ENCODE measurements around the gene UBE2O.

Gene UBE2O

DNA sequence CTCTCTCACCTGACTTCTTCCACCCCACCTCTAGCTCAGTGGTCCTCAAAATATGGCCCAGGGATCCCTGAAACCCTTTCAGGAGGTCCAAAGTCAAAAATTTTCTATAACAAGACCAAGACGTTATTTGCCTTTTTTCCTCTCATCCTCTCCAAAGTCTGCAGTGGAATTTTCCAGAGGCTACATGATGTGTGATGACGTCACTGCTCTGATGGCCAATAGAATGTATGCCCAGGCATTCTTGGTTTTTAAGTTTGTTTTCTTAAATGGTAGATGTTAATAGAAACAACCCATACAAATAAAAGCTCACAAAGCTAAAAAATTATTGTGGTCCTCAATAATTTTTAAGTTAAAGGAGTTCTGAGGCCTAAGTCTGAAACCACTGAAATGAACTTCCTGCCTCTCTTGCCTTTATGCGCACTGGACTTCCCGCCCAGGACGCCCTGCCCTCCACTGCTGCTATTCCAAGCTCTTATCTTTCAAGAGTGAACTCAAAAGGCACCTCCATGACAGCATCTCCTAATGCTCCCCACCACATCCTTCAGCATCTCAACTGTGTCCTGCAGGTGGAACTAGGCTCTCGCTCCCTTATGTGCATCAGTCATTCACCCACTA lies 13.5 kb downstream of the UBE2O start:
- no peak for DNase-seq (ENCODE audit: low spot score)

DNA sequence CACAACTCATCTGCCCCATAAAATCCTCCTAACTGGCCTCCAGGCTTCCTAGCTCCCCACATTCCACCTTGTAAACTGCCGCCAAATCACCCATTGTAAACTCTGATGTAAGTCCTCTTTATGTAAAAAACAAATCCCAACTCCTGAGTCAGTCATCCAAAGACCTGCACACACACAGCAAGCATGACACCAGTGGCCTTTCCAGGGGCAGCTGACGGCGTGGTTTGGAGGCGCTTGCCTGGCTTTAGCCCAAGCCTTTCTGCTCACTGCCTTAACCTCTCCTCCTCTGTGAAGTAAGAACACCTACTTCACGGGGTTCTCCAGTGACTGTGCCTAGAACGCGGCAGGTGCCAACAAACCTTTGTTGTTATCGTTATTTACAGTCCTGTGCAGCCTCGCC lies 14.0 kb downstream of the UBE2O start:
- DNase-seq (ENCODE audit: low spot score) = no peak

GRCh38 chr17:76437467-76438402 lies 15.2 kb downstream of the UBE2O start:
- no peak for DNase-seq (ENCODE audit: low spot score)

DNA sequence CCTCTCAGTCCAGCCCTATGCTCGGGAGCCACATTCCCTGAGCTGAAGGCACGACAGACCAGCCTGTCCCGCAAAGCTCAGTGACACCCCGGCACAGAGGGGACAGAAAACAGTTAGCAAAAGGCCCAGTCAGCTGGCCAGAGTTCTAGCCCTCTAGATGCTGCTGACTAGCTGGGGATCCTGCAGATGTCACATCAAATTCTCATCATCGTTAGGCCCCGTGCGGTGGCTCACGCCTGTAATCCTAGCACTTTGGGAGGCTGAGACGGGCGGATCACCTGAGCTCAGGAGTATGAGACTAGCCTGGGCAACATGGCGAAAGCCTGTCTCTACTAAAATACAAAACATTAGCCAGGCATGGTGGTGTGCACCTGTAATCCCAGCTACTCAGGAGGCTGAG lies 17.2 kb downstream of the UBE2O start:
- DNase-seq (ENCODE audit: low spot score) = no peak

DNA sequence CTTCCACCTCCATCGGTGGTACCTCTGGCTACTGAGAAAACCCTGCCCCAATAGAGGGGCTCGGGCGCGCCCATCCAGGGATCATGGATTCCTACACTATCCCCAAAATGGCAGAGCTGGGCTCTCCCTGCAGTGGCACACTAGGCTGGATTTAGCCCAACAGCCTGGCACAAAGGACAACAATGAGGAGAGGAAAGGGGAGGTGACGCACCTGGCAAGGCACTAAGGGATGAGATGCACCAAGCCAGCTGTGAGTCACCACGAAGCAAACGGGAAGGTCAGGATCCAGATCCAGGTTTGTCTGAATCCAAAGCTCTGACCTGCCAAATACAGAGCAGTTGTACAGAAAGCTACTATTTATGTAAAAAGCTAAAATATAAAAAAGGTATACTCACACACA lies 18.1 kb downstream of the UBE2O start:
- no peak for DNase-seq (ENCODE audit: low spot score)

DNA sequence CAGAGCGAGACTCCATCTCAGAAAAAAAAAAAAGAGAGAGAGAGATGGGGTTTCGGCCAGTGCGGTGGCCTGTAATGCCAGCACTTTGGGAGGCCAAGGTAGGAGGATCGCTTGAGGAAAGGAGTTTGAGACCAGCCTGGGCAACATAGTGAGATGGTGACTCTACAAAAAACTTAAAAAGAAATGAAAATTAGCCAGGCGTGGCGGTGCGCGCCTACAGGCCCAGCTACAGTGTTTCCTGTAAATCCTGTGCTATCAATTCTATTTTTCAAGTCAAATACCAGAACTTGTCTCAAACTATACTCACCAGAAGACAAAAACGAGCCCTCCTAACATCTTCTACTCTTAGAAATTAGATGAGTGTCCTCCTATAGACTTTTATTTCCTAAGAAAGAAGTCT lies 19.3 kb downstream of the UBE2O start:
- no peak for DNase-seq (ENCODE audit: low spot score)

DNA sequence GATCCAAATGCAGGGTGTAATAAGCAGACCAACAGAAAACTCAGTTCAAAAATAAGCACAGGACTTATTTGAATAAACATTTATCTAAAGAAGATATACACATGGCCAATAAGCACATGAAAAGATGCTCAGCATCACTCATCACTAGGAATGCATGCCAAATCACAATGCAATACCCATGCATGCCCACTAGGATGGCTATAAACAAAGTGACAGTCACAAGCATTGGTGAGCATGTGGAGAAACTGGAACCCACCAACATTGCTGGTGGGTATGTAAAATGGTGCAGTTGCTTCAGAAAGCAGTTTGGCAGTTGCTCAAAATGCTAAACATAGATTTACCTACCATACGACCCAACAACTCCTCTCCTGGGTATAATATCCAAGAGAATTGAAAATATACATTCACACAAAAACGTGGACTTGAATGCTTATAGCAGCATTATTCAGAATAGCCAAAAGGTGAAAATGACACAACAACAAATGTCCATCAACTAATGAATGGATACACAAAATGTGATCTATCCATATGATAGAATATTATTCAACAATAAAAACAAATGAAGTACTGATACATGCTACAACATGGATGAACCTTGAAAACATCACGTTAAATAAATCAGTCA lies 20.1 kb downstream of the UBE2O start:
- no peak for DNase-seq (ENCODE audit: low spot score)

GRCh38 chr17:76432004-76432403 lies 20.9 kb downstream of the UBE2O start:
- no peak for DNase-seq (ENCODE audit: low spot score)

DNA sequence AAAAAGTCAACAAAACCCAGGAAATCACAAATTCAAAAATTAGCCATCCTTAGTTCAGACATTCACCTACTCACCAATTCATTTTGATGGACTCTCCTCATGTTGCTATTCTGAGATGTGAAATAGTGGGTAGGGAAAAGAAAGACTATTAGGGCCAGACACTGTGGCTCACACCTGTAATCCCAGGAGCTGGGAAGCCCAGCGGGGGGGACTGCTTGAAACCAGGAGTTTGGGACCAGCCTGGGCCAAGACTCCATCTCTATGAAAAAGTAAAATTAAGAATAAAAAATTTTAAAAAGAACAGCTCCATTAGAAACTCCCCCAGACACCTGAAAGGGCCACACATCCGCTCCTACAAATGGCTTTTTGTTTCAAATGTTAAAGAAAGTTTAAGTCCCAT lies 21.4 kb downstream of the UBE2O start:
- no peak for DNase-seq (ENCODE audit: low spot score)

DNA sequence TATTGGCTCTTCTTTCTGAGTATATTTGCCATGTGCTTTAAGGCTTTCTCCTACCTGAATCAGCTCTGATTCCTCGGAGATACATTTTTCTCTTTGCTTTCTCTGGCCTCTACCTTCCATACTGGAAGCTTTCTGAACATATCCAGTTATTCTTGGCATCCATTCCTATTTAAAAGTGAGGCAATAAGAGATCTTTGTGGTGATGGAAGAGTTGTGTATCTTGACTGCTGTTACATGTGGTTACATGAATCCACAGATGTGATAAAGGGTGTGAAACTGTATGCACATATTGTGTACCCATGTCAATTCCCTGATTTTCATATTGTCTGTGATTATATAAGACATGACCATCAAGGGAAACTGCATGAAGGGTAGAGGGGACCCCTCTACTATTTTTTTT lies 24.4 kb downstream of the UBE2O start:
- DNase-seq (ENCODE audit: low spot score) = no peak

DNA sequence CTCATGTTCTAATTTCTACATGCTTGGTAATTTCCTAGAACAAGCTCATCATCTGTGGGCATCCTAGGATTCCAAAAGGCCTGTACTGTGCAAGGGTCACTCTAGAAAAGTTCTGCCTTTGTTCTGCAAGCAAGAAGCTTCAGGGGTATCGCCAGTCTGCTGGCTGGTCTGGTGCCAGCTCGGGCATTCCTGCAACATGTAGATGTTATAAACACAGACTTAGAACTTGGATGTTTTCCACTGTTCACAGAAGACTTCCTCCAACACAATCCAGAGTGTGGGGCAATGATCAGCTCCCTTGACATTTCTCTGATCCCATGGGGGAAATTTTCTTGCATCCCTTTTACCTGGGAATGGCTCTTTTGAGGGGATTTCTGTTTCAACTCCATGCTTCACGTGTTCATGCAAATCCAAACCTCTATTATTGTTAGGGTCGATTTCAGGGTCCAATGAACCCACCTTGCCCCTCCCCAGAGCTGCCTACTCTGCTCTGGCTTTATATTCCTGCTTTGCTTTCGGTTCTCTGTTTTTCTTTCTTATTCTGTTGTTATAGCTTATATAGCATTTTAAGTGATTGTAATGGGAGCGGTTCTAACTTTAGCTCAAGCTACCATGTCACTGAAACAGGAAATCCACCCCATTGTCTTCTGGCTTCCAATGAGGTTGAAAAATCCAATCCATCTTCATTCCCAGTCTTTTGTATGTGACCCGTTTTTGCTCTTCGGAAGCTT lies 25.3 kb downstream of the UBE2O start:
- no peak for DNase-seq (ENCODE audit: low spot score)

DNA sequence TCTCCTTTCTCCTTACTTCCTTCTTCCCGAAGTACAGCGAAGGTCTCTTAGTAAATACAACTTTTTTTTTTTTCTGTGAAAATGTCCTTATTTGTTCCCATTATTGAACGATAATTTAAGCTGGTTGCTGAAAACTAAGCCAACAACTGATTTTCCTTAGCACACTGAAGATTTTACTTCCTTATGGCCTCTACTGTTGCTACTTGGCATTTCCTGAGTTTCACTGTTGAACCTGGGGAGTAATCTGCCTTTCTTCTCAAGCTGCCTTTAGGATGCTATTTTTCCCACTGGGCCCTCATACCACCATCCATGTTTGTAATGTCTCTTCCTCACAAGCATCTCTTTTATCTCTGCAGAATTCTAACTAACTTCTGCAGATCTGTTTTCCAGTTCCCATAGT lies 26.1 kb downstream of the UBE2O start:
- no peak for DNase-seq (ENCODE audit: low spot score)

DNA sequence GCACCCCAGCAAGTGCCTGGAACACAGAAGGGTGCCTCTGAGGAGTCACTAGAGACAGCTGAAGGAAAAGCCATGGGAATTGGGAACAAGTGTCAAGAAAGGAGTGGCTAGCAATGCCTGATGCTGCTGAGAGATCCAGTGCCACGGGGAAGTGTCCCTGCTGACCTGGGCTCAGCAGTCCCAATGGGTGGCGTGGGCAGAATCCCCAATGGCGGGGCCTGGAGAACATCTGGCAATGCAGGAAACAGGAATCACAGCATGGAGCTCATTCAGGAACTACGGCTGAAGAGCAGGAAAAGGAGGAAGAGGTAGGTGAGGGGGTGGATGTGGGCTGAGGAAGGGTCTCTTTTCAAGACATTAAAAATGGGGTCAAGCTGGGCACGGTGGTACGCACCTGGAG lies 30.1 kb downstream of the UBE2O start:
- DNase-seq (ENCODE audit: low spot score) = no peak

DNA sequence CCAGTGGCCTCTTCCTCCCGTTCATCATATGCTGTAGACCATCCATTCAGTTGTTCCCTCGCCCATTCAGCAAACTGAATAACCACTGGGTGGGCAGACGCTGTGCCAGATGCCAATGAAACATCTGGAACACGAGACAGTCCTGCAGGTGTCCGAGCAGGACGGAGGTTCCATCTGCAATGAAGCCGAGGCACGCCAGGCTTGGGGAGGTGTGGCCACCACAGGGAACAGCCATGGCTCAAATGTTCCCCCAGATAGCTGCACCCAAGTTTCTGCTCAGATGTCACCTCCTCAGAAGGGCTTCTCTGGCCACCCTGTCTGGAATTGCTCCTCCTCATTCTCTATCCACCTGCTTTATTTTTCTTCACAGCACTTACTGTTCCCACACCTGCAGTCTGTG lies 30.5 kb downstream of the UBE2O start:
- DNase-seq (ENCODE audit: low spot score) = no peak

- no peak for DNase-seq (ENCODE audit: low spot score)
These were observed 31.9 kb downstream of the UBE2O start for GRCh38 chr17:76421044-76421407.

GRCh38 chr17:76420356-76421043 lies 32.5 kb downstream of the UBE2O start:
- DNase-seq (ENCODE audit: low spot score) = no peak

DNA sequence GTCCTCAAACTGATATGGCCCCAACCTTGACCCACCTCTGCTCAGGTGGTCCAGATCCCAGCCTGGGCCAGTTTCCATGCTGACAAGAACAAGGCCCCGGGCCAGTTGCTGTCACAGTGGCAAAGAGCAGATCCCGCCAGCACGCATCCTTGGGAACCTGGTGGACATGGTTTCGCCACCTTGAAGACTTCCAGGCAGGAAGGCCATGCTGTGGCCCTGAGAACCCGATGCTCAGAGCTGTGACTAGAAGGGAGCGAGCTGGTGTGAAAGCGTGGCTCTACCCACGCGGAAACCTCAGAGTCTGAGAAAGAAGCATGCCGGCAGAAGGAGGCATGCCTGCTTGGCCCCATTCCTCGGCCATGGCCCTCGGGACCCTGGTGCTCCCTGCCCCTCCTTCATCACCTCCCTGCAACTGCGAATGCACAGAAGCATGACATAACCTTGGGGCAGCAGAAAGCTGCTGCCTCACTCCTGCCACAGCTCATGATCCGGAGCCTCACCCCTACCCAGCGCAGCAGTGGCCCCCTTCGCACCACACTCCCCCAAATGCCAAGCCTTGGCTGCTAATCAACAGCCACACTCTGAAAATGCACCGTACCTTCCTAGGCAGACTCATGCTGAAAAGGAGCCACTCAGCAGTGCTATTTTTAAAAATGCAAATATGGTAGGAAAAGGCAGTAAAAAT lies 33.2 kb downstream of the UBE2O start:
- DNase-seq (ENCODE audit: low spot score) = no peak

DNA sequence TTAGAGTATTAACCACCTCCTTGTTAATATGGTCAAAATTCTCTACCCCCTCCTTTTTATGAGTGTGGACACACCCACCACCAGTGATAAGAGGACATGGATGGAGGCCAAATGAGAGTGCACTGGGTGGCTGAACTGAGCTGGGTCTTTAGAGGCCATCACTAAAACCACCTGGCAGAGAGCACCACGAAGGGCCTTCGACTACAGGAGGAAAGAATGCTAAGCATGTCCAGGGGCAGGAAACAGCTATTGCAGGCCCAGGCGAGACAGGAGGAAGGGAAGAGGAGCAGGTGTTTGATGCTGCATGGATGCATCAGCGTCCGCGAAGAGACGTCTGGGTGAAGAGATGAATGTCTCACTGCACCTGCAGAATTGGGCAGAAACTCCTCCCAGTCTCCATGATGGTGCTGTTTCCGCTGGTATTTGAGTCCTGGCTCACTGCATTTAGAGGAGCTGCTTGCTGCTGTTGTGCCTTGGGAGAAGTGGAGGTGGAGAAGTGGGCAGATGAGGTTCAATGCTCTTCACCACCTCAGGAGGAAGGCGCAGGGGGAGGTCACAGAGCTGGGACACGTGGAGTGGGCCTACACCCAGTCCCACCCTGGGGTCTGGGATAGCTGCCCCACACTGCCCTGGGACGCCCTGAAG lies 35.3 kb downstream of the UBE2O start:
- DNase-seq (ENCODE audit: low spot score) = no peak

GRCh38 chr17:76416899-76417298 lies 36.1 kb downstream of the UBE2O start:
- no peak for DNase-seq (ENCODE audit: low spot score)

- no peak for DNase-seq (ENCODE audit: low spot score)
These were observed 36.5 kb downstream of the UBE2O start for GRCh38 chr17:76416457-76416856.

- no peak for DNase-seq (ENCODE audit: low spot score)
These were observed 37.2 kb downstream of the UBE2O start for GRCh38 chr17:76415786-76416185.

Measured in globus pallidus (tissue), 1 donor.